Naive B cell (primary cell): ENCODE results near the gene HIBCH. TPM values are rescaled to one million over a fixed set of nuclear protein-coding genes. Genes with fewer than 3 reads are reported as not detected.

Experiments
- ATAC-seq, 2 donors: fragments of 150-1000 bp; cut with Tn5 transposase; 2 replicates each; pipeline ENCODE4 v1.10.0; 2021; ENCODE audit warnings: low read depth in 2 of 2, mild to moderate bottlenecking in 2 of 2, moderate library complexity in 2 of 2
- DNase-seq: peaks from one replicate; pipeline ENCODE4 v3.0.0; 2022
- H3K27ac Mint-ChIP-seq, 6 donors: one replicate each; pipeline ENCODE4 v1.8.0; 2020 to 2022; ENCODE audit warnings: mild to moderate bottlenecking in 6 of 6, mixed read lengths in 6 of 6, moderate library complexity in 5 of 6, inconsistent platforms in 2 of 6
- H3K27me3 Mint-ChIP-seq, 3 donors: one replicate each; pipeline ENCODE4 v1.8.0; 2021 to 2022; ENCODE audit warnings: mixed read lengths in 3 of 3, mild to moderate bottlenecking in 1 of 3
- H3K36me3 Mint-ChIP-seq, 2 donors: one replicate each; pipeline ENCODE4 v1.8.0; 2020 to 2022; ENCODE audit warnings: mixed read lengths in 2 of 2, inconsistent platforms in 1 of 2, mild to moderate bottlenecking in 1 of 2
- H3K4me1 Mint-ChIP-seq, 3 donors: one replicate each; pipeline ENCODE4 v1.8.0; 2020 to 2022; ENCODE audit warnings: mixed read lengths in 3 of 3, inconsistent platforms in 1 of 3, mild to moderate bottlenecking in 1 of 3, moderate library complexity in 1 of 3
- H3K4me3 Mint-ChIP-seq, 8 donors: one replicate each; pipeline ENCODE4 v1.8.0; 2020 to 2022; ENCODE audit warnings: mild to moderate bottlenecking in 8 of 8, mixed read lengths in 8 of 8, moderate library complexity in 8 of 8, inconsistent platforms in 2 of 8
- H3K9me3 Mint-ChIP-seq, 7 donors: one replicate each; pipeline ENCODE4 v1.8.0; 2020 to 2022; ENCODE audit warnings: mixed read lengths in 7 of 7, mild to moderate bottlenecking in 5 of 7, inconsistent platforms in 2 of 7, moderate library complexity in 1 of 7
- polyA plus RNA-seq, 6 donors: library from polyadenylated mRNA; unstranded; fragments of 300-500 nt; fragmentation: Illumina TruSeq; gene quantifications; one replicate each; pipeline ENCODE4 v1.2.3, GENCODE V29; 2021; ENCODE audit warnings: low read depth in 6 of 6

The HIBCH gene
- polyA plus RNA-seq, 6 donors from 2014 or later = 11.6 to 31.7 (median 22.4) TPM

DNA sequence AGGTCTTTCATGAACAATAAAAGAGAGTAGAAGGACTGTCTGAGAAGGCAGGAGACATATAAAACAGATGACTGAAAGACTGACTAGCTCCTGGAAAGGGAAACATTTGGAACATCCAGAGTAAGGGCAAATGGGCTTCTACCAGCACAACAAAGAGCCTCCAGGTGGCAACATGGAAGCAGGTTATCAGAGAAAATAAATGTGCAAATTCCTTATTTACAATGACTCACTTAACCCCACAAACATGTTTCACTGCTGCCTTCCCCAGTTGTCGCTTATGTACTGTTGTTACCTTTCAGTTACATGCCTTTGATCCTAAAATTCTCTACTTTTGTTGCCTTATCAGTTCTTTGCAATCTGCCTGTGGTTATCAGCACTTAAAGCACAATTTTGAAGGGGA lies 117.0 kb downstream of the HIBCH start:
- DNase-seq = no peak
- H3K27ac Mint-ChIP-seq = peak overlapping the region in 1 of 6 donors; percentile 49
- no peak overlapping the region for H3K4me3 Mint-ChIP-seq
- peaks cover 21 to 30% of the 10 kb centered on the region in 2 donors for H3K36me3 Mint-ChIP-seq
- H3K9me3 Mint-ChIP-seq = no peaks in the 10 kb centered on the region
- no peaks in the 10 kb centered on the region for H3K27me3 Mint-ChIP-seq
- H3K4me1 Mint-ChIP-seq = no peaks in the 10 kb centered on the region
- no peak for ATAC-seq

DNA sequence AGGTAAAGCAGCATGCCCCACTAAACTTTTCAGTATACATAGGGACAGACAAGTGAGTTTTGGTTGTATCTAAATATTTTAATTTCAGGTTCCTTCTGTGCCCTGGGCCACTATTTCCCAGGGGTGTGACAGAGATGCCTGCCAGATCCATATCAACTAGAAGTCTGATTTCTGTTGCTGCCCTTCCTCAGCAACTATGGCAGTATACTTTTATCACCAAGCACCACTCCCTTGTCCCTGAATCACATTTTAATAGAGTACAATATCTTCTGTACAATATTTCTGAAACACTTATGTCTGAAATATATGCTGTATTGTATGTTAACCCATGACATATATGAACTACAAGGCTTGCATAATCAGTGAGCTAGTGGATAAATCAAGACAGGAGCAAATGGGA lies 117.6 kb downstream of the HIBCH start:
- no peak for DNase-seq
- no peaks in the 10 kb centered on the region for H3K27me3 Mint-ChIP-seq
- H3K4me1 Mint-ChIP-seq = no peaks in the 10 kb centered on the region
- no peak for ATAC-seq
- no peak overlapping the region for H3K4me3 Mint-ChIP-seq
- H3K27ac Mint-ChIP-seq = no peak overlapping the region
- H3K36me3 Mint-ChIP-seq = peaks cover 25 to 33% of the 10 kb centered on the region in 2 donors
- no peaks in the 10 kb centered on the region for H3K9me3 Mint-ChIP-seq

DNA sequence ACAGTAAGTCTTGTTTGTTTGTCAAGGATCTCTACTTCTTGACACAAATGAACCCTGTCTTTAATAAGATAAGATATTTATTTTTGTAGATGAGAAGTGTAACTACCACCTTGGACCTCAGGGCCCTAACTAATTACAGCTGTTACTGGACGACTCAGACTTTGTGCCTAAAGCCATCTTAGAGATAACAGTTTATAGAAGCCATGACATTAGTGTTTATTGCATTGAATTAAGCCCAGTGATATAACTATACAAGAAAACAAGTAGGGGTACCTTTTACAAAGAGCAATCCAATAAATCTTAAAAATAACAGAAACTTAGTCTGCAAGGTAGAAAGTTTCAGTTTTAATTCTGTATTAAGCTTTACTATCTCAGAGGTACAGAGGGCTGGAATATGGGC lies 119.0 kb downstream of the HIBCH start:
- H3K36me3 Mint-ChIP-seq = peaks cover 25 to 33% of the 10 kb centered on the region in 2 donors
- H3K4me3 Mint-ChIP-seq = no peak overlapping the region
- no peak for ATAC-seq
- no peaks in the 10 kb centered on the region for H3K4me1 Mint-ChIP-seq
- no peak for DNase-seq
- H3K9me3 Mint-ChIP-seq = no peaks in the 10 kb centered on the region
- no peaks in the 10 kb centered on the region for H3K27me3 Mint-ChIP-seq
- no peak overlapping the region for H3K27ac Mint-ChIP-seq

DNA sequence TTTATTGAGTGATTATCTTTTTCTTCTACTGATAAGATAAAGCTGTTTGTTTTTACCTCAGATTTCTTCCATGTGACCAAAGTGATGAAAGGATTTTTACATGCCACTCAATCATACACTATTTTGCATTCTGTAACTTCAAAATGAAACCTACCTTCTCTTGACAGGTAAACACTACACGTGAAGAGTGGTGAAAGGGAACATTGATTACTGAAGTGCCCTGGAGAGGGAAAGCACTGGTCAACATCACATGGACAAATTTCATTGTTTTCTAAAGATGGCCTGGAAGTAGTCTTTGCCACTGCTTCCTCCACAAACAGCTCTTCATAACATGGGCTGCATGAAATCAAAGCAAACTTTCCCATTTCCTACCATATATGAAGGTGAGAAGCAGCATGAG lies 120.1 kb downstream of the HIBCH start:
- ATAC-seq = no peak
- H3K36me3 Mint-ChIP-seq = peaks cover 22 to 29% of the 10 kb centered on the region in 2 donors
- no peak for DNase-seq
- no peaks in the 10 kb centered on the region for H3K27me3 Mint-ChIP-seq
- no peak overlapping the region for H3K4me3 Mint-ChIP-seq
- H3K9me3 Mint-ChIP-seq = no peaks in the 10 kb centered on the region
- peaks cover 3 to 8% (median 5%) of the 10 kb centered on the region in 3 donors for H3K4me1 Mint-ChIP-seq
- no peak overlapping the region for H3K27ac Mint-ChIP-seq

DNA sequence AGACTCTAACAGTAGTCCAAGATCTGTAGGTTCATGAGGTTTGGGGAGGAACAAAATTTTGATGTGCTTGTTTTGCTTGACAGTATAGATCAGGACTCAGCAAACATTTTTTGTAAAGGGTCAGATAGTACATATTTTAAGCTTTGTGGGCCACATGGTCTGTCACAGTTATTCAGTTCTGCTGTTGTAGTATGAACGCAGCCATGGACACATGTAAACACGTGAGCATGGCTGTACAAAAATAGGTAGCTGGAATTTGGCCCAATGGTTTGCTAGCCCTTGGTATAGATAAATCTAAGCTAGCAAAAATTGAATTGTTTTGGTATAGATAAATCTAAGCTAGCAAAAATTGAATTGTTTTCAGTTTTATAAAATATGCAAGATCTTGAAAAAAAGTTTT lies 120.5 kb downstream of the HIBCH start:
- H3K27ac Mint-ChIP-seq = no peak overlapping the region
- ATAC-seq (no peak), DNase-seq (no peak)
- H3K27me3 Mint-ChIP-seq = no peaks in the 10 kb centered on the region
- H3K36me3 Mint-ChIP-seq = peaks cover 17 to 24% of the 10 kb centered on the region in 2 donors
- H3K4me1 Mint-ChIP-seq = peaks cover 7 to 12% (median 9%) of the 10 kb centered on the region in 3 donors
- no peak overlapping the region for H3K4me3 Mint-ChIP-seq
- H3K9me3 Mint-ChIP-seq = no peaks in the 10 kb centered on the region

DNA sequence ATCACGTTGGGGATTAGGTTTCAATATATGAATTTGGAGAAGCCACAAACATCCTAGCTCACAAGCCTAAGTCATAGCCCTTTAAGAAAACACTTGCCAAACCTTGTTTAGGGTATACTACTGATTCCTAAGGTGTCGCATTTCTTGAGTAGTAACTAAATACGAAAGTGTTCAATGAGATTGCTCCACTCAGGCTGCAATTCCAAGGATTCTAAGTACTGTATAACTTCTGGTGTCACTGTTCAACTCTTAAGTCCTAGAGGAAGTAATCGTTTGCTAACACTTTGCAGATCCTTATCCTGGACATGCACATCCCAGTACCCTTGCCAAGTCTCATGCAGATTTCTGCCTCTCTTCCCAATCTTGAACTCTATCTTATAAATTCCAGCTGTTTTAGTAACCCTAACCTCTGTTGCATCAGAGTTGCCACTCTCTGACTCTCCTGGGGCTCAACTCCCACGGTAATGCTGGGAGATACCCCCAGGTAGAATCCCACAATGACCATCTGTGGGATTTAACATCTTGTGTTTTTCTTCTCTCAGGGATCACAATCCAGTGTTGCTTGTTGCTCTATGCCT lies 122.4 kb downstream of the HIBCH start:
- DNase-seq (no peak), ATAC-seq (no peak)
- Mint-ChIP-seq H3K27ac (no peak overlapping the region), H3K9me3 (no peaks in the 10 kb centered on the region), H3K4me3 (no peak overlapping the region), H3K36me3 (peaks cover 17 to 24% of the 10 kb centered on the region in 2 donors), H3K4me1 (peaks cover 11 to 19% (median 17%) of the 10 kb centered on the region in 3 donors), H3K27me3 (no peaks in the 10 kb centered on the region)

DNA sequence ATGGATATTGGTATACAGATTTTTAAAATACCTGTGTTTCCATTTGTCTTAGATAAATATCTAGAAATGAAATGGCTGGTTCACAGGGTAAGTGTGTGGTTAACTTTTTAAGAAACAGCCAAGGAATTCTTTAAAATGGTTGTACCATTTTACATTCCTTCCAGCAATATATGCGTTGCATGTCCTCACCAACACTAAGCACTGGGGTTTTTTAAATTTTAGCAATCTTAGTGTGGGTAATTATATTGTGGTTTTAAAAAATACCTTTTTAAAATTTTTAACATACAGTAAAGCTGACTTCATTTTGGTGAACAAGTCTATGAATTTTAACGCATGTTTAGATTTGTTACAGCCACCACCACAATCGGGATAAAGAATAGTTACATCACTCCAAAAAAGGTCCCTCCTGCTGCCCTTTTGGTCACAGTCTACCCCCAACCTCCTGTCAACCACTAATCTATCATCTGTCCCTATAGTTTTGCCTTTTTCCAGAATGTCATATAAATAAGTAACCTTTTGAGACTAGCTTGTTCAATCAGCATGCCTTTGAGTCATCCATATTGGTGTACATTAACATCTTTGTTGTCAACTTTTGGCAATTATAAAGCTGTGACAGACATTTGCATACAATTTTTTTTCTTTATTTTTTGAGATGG lies 129.0 kb downstream of the HIBCH start:
- Mint-ChIP-seq H3K27ac (no peak overlapping the region), H3K27me3 (no peaks in the 10 kb centered on the region), H3K4me1 (peaks cover 11 to 19% (median 17%) of the 10 kb centered on the region in 3 donors), H3K36me3 (no peaks in the 10 kb centered on the region), H3K9me3 (no peaks in the 10 kb centered on the region), H3K4me3 (no peak overlapping the region)
- DNase-seq (no peak), ATAC-seq (no peak)

DNA sequence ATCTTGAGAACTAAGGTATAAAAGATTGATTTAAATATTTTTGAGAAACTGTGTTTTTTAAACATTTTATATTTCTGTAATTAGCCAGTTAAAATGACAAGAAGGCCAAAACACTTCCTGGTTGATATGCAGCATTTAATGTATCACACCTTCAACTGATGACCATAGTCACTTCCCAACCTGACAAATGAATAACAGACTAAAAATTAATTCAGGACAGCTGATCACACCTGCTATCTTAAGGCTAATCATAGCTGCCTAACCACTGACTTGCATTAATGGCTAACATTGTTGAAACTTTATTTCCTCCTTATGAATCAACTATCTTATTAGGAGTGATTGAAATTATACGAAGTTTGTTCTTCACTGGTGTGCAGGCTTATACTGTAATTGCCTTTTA lies 131.3 kb downstream of the HIBCH start:
- Mint-ChIP-seq H3K27me3 (no peaks in the 10 kb centered on the region), H3K27ac (no peak overlapping the region), H3K4me3 (no peak overlapping the region), H3K36me3 (no peaks in the 10 kb centered on the region), H3K4me1 (peaks cover 0 to 4% (median 0%) of the 10 kb centered on the region in 3 donors), H3K9me3 (no peaks in the 10 kb centered on the region)
- ATAC-seq (no peak), DNase-seq (no peak)

DNA sequence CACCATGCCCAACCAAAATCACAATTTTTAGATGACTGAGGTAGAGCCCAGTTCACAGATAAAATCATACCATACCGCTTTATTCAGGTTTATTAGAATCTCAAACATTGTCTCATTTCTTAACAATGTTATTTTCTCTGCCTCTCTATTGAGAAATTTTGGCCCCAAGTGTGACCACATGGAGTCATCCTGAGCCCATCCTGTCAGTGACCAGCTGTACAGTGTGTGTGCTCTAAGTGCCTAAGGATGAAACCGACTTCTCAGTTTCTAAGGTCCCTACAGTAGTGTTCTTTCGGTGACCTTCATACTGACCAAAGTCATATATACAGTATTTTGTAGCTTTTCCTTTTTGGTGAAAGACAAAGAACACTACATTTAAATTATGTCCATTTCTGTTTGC lies 133.4 kb downstream of the HIBCH start:
- no peaks in the 10 kb centered on the region for H3K36me3 Mint-ChIP-seq
- H3K27ac Mint-ChIP-seq = peak overlapping the region in 1 of 6 donors; percentile 59
- H3K4me1 Mint-ChIP-seq = peaks cover 7 to 12% (median 10%) of the 10 kb centered on the region in 3 donors
- no peak overlapping the region for H3K4me3 Mint-ChIP-seq
- no peaks in the 10 kb centered on the region for H3K9me3 Mint-ChIP-seq
- DNase-seq = no peak
- ATAC-seq = no peak
- no peaks in the 10 kb centered on the region for H3K27me3 Mint-ChIP-seq

DNA sequence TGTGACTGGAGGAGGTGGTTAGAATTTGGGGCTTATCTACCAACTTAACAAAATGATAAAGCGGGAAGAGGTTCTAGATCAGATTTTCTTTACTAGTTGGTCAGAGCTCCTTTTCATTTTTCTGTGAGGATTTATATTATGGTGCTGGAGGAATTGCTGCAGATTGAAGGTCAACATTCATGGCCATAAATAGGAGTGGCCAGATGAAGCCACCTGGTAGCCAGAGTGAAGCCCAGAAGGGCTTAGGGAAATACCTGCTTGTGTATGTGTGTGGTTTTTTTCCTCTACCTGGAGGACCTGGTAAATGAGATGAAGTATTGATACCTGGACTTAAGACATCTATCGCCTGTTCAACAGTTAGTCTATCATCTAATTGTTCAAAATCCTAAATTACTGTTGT lies 134.2 kb downstream of the HIBCH start:
- H3K9me3 Mint-ChIP-seq = no peaks in the 10 kb centered on the region
- H3K27ac Mint-ChIP-seq = peak overlapping the region in 1 of 6 donors; percentile 0
- ATAC-seq (no peak), DNase-seq (no peak)
- H3K27me3 Mint-ChIP-seq = no peaks in the 10 kb centered on the region
- no peak overlapping the region for H3K4me3 Mint-ChIP-seq
- peaks cover 11 to 16% (median 13%) of the 10 kb centered on the region in 3 donors for H3K4me1 Mint-ChIP-seq
- no peaks in the 10 kb centered on the region for H3K36me3 Mint-ChIP-seq

DNA sequence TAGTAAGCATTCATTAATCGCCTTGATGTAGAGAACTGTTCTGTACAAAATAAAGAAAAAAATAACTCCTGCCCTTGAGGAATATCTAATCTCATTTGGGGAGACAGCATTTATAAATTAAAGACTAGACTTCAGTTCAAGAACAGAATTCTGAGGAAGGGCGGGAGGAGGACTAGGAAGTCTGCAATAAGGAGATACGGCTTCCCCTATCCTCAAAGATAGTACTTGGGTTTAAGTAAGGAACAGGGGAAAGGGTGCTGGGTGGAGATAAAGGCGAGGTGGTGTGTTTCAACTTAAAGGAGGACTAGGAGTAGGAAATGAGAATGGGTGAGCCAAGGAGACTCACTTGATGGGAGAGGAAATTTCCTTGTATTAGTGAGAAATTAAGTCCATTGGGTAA lies 135.2 kb downstream of the HIBCH start:
- ATAC-seq = no peak
- Mint-ChIP-seq H3K4me3 (no peak overlapping the region), H3K27ac (peak overlapping the region in 2 of 6 donors; percentile 22 to 47), H3K27me3 (peaks cover 0 to 5% (median 0%) of the 10 kb centered on the region in 3 donors), H3K36me3 (no peaks in the 10 kb centered on the region), H3K4me1 (peaks cover 16 to 22% (median 18%) of the 10 kb centered on the region in 3 donors), H3K9me3 (no peaks in the 10 kb centered on the region)
- no peak for DNase-seq

DNA sequence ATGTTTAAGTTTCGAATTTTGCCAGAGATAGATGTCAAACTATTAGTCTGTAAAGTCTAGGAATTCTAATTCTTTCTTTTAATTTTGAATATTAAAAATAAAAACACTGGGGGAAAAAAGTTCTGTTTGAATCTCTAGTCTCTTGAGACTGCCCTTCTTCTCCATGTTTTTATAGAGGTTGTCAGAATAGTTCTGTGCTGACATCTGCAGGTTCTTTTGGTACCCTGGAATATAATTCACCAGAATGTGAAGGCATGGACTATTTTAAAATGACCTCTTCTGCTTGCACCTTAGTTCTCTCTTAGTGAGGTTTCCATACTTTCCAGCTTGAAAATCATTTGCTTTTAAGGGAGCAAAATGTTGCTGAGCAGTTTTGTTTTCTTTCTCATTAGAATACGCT lies 136.1 kb downstream of the HIBCH start:
- no peak for ATAC-seq
- Mint-ChIP-seq H3K4me1 (peaks cover 16 to 22% (median 18%) of the 10 kb centered on the region in 3 donors), H3K27me3 (peaks cover 0 to 5% (median 0%) of the 10 kb centered on the region in 3 donors), H3K36me3 (no peaks in the 10 kb centered on the region), H3K4me3 (no peak overlapping the region), H3K9me3 (no peaks in the 10 kb centered on the region), H3K27ac (no peak overlapping the region)
- no peak for DNase-seq

DNA sequence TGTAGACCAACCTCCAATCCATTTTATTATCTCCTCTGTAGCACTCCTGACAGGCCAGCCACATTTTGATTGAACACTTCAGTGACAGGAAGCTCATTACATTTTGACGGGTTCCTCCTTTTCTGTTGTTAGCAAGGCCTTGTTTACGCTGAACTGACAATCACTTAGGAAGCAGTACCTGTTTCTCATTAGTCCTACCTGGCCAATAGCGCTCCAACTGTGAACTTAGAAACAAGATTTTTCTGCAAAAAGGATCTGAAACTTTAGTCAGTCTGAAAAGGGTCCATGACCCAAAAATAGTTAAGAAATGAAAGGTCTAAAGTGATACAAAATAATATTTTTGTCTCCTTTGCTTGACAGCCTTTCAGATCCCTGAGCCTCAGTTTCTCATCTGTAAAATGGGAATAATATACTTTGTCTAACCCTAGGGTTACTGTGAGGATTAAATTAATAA lies 137.5 kb downstream of the HIBCH start:
- H3K27ac Mint-ChIP-seq = peak overlapping the region in 1 of 6 donors; percentile 25
- ATAC-seq (peak; percentile 38 to 39), DNase-seq (peak; percentile 18)
- peak overlapping the region in 6 of 8 donors; percentile 37 to 87 (median 66) for H3K4me3 Mint-ChIP-seq
- H3K9me3 Mint-ChIP-seq = no peaks in the 10 kb centered on the region
- H3K36me3 Mint-ChIP-seq = no peaks in the 10 kb centered on the region
- peaks cover 0 to 10% (median 5%) of the 10 kb centered on the region in 3 donors for H3K27me3 Mint-ChIP-seq
- peaks cover 16 to 22% (median 20%) of the 10 kb centered on the region in 3 donors for H3K4me1 Mint-ChIP-seq

DNA sequence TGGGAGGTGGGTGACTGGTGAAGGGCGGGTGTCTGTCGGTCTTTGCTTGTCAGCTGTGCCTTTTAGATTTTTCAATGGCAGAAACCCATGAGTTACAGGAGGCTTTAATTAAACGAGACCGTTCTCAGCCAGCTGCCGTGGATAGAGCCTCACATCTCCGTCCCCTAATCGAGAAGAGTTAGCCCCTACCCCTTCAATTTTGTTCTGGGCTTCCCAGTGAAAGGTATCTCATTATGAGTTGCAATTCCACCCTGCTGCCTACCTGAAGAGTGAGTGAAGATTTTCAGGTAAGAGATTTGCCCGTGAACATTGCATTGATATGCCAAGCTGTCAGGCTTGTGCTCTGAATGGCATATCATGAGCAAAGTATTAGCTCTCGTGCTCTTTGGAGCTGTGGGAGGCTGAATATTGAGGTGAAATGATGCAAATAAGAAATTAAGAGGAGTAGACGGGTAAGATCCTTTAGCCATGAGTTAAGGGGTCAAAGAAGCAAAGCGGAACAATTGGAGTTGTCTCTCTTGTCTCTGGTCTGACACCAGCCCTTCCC lies 138.4 kb downstream of the HIBCH start:
- no peak for ATAC-seq
- Mint-ChIP-seq H3K9me3 (no peaks in the 10 kb centered on the region), H3K36me3 (no peaks in the 10 kb centered on the region), H3K4me3 (peak overlapping the region; percentile 65 to 92 (median 86)), H3K27ac (peak overlapping the region in 4 of 6 donors; percentile 3 to 75 (median 41)), H3K27me3 (peaks cover 0 to 10% (median 5%) of the 10 kb centered on the region in 3 donors), H3K4me1 (peaks cover 16 to 22% (median 20%) of the 10 kb centered on the region in 3 donors)
- DNase-seq = no peak
